OCI-LY1 (cell line): ENCODE data around the gene HSPH1.

Source experiments
- EZH2 ChIP-seq: fragments of 200-600 bp; sonication (generic), shearing (Covaris generic); IDR thresholded peaks from 2 replicates; pipeline ENCODE4 v1.8.0; 2017; ENCODE audit warnings: borderline replicate concordance, mixed run types, mild to moderate bottlenecking, antibody characterized with exemption, low read length, moderate library complexity, mixed read lengths
- TF ChIP-seq, protein P1 (sequence below): fragments of 200-600 bp; sonication (generic), shearing (Covaris generic); IDR thresholded peaks from 2 replicates; pipeline ENCODE4 v1.5.1; 2017; ENCODE audit warnings: mild to moderate bottlenecking, antibody characterized with exemption, low read length, moderate library complexity, mixed read lengths

DNA sequence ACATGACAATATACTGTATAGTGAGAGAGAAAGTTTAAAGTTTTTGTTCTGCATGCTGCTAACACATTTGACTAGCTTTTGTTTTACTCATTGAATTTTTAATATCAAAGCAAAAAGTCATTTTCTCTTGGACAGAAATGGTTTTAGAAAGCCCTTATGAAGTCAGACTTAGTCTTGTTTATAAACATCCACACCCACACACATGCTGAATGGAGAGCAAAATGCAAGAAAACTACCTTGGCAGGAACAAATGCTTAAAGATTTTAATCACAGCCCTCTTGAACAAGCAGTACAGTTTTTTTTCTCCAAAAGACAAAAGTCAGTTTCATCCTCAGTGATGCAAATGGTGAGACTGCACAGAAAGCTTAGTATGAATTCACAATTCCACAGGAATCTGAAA, 25.0 kb downstream of the HSPH1 start:
- TF ChIP-seq, protein P1, sequence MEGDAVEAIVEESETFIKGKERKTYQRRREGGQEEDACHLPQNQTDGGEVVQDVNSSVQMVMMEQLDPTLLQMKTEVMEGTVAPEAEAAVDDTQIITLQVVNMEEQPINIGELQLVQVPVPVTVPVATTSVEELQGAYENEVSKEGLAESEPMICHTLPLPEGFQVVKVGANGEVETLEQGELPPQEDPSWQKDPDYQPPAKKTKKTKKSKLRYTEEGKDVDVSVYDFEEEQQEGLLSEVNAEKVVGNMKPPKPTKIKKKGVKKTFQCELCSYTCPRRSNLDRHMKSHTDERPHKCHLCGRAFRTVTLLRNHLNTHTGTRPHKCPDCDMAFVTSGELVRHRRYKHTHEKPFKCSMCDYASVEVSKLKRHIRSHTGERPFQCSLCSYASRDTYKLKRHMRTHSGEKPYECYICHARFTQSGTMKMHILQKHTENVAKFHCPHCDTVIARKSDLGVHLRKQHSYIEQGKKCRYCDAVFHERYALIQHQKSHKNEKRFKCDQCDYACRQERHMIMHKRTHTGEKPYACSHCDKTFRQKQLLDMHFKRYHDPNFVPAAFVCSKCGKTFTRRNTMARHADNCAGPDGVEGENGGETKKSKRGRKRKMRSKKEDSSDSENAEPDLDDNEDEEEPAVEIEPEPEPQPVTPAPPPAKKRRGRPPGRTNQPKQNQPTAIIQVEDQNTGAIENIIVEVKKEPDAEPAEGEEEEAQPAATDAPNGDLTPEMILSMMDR: no peak
- no peak for TF ChIP-seq EZH2
